DMS79 (cell line): ENCODE results near the gene HMCN1.

Experiments
- DNase-seq: peaks from one replicate; lab custom pipeline; 2025; lab: John Stamatoyannopoulos, UW

Gene HMCN1

GRCh38 chr1:186091222-186091720 is 357.1 kb downstream of the HMCN1 start:
- DNase-seq = no peak

GRCh38 chr1:186093437-186093836 is 359.2 kb downstream of the HMCN1 start:
- DNase-seq = no peak

GRCh38 chr1:186094172-186094571 is 360.0 kb downstream of the HMCN1 start:
- DNase-seq = no peak

- DNase-seq = no peak
These were observed 365.3 kb downstream of the HMCN1 start for GRCh38 chr1:186099336-186100104.

GRCh38 chr1:186102107-186102506 is 367.9 kb downstream of the HMCN1 start:
- DNase-seq = no peak

- no peak for DNase-seq
These were observed 368.5 kb downstream of the HMCN1 start for GRCh38 chr1:186102547-186103148.

- DNase-seq = no peak
These were observed 370.3 kb downstream of the HMCN1 start for GRCh38 chr1:186104459-186104858.

- DNase-seq = no peak
These were observed 378.1 kb downstream of the HMCN1 start for GRCh38 chr1:186112280-186112679.

GRCh38 chr1:186113461-186113860 is 379.3 kb downstream of the HMCN1 start:
- no peak for DNase-seq

- DNase-seq = no peak
These were observed 384.5 kb downstream of the HMCN1 start for GRCh38 chr1:186118724-186119123.

GRCh38 chr1:186122837-186123236 is 388.6 kb downstream of the HMCN1 start:
- no peak for DNase-seq

GRCh38 chr1:186125035-186125434 is 390.8 kb downstream of the HMCN1 start:
- DNase-seq = no peak

GRCh38 chr1:186125511-186125910 is 391.3 kb downstream of the HMCN1 start:
- DNase-seq = no peak

- DNase-seq = no peak
These were observed 395.6 kb downstream of the HMCN1 start for GRCh38 chr1:186129758-186130157.

GRCh38 chr1:186139115-186139514 is 404.9 kb downstream of the HMCN1 start:
- DNase-seq = no peak

GRCh38 chr1:186139701-186140100 is 405.5 kb downstream of the HMCN1 start:
- DNase-seq = no peak

- no peak for DNase-seq
These were observed 408.0 kb downstream of the HMCN1 start for GRCh38 chr1:186142159-186142558.

GRCh38 chr1:186142916-186143315 is 408.7 kb downstream of the HMCN1 start:
- no peak for DNase-seq

- DNase-seq = no peak
These were observed 409.3 kb downstream of the HMCN1 start for GRCh38 chr1:186143481-186143880.

GRCh38 chr1:186144505-186144904 is 410.3 kb downstream of the HMCN1 start:
- DNase-seq = no peak

- no peak for DNase-seq
These were observed 412.8 kb downstream of the HMCN1 start for GRCh38 chr1:186146974-186147373.

GRCh38 chr1:186149591-186149990 is 415.4 kb downstream of the HMCN1 start:
- DNase-seq = no peak

GRCh38 chr1:186152227-186152619 is 418.0 kb downstream of the HMCN1 start:
- DNase-seq = no peak
